GM12872 (cell line): ENCODE results near the gene KCNQ5.

Source experiments
- TF ChIP-seq, protein P1 (sequence below): IDR thresholded peaks from 3 replicates; pipeline ENCODE4 v1.5.1; 2011; ENCODE audit warnings: low read depth, mild to moderate bottlenecking, low read length, moderate library complexity; ENCODE audit not compliant: insufficient read depth

Gene KCNQ5

DNA sequence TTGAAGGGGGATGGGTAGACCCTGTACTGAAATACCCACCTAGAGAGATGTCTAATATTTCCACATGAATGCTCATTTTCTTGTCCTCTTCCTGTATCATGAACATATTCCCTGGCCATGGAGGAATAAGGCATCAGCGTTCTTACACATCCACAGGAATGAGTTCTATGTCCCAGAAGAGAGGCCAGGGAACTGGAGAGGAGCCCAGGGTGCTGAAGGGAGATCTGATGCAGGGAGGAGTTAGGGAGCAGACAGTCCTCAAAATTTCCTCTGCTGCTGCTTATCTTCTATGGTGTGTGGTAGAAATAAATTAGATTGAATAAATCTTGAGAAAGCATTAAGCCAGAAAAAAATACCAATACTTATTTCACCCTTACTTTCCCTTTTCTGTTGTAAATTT lies 295.0 kb downstream of the KCNQ5 start:
- TF ChIP-seq, protein P1, sequence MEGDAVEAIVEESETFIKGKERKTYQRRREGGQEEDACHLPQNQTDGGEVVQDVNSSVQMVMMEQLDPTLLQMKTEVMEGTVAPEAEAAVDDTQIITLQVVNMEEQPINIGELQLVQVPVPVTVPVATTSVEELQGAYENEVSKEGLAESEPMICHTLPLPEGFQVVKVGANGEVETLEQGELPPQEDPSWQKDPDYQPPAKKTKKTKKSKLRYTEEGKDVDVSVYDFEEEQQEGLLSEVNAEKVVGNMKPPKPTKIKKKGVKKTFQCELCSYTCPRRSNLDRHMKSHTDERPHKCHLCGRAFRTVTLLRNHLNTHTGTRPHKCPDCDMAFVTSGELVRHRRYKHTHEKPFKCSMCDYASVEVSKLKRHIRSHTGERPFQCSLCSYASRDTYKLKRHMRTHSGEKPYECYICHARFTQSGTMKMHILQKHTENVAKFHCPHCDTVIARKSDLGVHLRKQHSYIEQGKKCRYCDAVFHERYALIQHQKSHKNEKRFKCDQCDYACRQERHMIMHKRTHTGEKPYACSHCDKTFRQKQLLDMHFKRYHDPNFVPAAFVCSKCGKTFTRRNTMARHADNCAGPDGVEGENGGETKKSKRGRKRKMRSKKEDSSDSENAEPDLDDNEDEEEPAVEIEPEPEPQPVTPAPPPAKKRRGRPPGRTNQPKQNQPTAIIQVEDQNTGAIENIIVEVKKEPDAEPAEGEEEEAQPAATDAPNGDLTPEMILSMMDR: no peak

DNA sequence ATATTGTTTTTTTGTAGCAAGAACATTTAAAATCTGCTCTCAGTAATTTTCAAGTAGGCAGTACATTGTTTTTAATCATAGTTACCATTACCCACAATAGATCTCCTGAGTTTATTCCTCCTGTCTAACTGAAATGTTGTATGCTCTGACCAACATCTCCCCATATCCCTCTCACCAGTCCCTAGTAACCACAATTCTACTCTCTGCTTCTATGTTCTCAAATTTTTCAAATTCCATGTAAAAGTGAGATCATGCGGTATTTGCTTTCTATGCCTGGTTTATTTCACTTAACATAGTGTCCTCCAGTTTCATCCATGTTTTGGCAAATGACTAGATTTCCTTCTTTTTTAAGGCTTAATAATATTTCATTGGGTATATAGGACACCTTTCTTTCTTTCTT lies 300.5 kb downstream of the KCNQ5 start:
- TF ChIP-seq, protein P1: no peak

DNA sequence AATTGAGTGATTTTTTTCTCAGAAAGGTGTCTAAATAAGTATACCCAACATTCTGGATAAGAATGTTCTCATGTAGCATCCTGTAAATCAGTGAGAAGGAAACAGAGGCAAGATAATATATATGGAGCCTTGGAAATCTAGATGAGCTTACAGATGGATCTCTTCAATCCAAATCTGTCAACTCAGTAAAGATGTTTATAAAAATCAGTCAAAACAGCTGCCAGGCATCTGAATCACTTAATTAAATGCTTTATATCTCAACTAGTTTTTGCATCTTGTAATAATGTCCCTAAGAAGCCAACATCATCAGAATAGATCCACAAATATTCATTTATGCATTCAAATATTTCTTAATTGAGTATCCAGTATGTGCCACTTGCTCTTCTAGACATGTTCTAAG lies 303.3 kb downstream of the KCNQ5 start:
- TF ChIP-seq, protein P1: no peak

DNA sequence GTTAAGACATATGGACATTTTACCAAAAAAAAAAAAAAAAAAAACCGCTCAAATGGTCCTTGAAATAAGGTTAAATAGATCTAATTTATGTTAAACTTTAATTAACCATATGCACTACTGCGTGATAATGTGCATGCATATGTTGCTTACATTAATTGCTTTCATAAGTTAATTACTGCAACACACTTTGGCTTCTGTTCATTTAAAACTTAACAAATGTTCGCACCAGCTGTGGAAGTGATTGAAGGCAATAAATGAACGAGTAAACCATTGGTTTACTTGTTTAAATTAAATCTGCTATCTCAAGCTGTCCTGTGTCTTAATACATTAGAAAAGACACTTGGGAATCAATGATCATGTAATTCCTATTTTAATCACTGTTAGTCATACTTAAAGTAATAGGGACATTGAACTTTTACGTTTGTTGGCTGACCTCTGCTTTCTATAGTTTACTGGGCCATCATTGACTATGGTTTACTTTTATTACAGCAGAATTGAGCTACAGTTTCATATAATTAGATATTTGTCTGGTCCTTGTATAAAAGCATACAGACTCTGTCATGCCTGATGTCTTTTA lies 308.8 kb downstream of the KCNQ5 start:
- TF ChIP-seq, protein P1: no peak

DNA sequence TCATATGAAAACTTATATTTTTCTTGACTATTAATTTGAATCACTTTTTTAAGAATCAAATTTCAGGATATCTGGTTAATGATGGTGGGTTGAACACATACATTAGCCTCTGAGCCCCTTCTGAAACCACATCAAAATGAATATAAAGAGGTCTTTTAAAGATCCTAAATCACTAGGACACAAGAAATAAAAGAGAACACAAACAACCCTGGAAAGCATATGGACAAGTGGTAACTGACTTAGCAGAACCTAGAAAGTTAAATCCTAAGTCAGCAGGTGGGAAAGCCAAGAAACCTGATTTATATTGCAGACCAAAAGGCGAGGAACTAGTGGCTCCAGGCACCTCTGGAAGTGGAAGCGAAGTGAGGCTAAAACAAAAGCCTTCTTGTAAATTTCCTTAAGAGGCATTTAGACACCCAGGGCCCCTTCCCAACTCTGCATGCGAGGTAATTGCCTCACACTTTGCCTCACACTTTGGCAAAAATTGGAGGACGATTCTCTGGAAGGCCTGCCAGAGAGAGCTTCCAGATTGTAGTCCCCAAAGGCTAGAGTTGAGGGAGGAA lies 309.5 kb downstream of the KCNQ5 start:
- TF ChIP-seq, protein P1: no peak

DNA sequence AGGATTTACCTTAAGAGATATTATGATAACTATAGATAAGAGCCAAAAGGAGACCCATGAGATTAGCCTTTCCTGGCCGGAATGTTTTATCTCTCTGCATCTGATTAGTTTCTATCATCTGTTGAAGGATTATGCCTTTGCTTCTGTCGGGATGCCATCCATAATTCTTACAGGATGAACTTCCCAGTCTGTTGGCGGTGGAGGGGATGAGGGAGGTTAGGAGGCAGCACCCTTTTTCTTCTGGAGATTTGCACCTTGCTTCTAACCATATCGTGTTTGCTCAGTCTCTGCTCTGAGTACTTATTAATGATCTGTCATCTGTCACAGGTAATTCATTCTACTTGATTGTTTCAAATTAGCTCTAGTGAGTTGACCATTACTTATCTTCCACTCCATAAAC lies 311.4 kb downstream of the KCNQ5 start:
- TF ChIP-seq, protein P1: no peak

DNA sequence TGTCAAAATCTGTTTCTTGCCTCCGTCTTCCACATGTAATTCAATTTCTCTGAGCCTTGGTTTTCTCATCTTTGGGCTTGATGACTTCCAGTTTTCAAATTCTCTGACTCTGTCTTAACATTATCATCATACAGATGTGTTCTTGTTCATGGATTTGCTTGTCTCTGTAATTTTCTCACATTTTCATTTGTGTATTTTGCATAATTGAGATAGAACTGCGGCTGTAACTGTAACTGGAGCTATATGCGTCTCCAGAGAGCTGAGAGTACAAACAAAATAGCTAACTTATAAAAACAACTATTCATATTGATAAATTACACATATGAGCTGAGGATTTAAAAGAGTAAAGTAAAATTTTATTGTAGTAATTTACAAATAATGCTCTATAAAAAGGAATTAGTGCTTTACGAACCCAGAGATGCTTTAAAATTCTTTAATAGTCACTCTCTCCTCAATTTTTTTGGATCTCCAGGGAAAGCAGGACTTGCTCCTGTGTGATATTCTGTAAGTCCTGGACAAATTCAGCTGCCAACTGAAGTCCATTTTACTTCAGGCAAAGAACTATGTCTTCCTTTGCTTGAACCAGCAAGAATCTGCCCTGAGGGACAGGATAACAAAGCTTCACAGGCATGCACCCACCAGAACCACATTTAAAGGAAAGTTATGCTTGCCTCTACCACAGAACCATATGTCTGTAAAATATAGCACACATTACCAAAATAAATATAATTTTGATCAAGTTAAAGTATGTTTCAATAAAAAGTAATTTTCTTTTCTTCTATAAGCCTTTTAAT lies 315.1 kb downstream of the KCNQ5 start:
- TF ChIP-seq, protein P1: no peak
